Fibroblast of villous mesenchyme (primary cell): Measurements from ENCODE around the gene C5orf47. TPM values are rescaled to one million over a fixed set of nuclear protein-coding genes. Genes with fewer than 3 reads are reported as not detected.

Experiments used
- DNase-seq: peaks from one replicate; pipeline ENCODE4 v3.0.0-alpha.2; 2010; ENCODE audit warnings: low read depth
- H3K4me3 ChIP-seq: 2 replicates; pipeline ENCODE4 v1.5.1; 2011; ENCODE audit warnings: low read depth, mild to moderate bottlenecking, low read length
- total RNA-seq: library from RNA; depleted of rRNA; stranded (reverse); fragments of >200 nt; gene quantifications from 2 replicates; pipeline ENCODE4 v1.2.3, GENCODE V29; 2012
- TF ChIP-seq, protein P1 (sequence below): IDR thresholded peaks from 2 replicates; pipeline ENCODE4 v1.5.1; 2012; ENCODE audit warnings: low read depth, mild to moderate bottlenecking, low read length; ENCODE audit not compliant: insufficient read depth

C5orf47 gene
- total RNA-seq, 1 donor, result not detected

- no peak overlapping the region for H3K4me3 ChIP-seq
- no peak for DNase-seq
- TF ChIP-seq, protein P1, sequence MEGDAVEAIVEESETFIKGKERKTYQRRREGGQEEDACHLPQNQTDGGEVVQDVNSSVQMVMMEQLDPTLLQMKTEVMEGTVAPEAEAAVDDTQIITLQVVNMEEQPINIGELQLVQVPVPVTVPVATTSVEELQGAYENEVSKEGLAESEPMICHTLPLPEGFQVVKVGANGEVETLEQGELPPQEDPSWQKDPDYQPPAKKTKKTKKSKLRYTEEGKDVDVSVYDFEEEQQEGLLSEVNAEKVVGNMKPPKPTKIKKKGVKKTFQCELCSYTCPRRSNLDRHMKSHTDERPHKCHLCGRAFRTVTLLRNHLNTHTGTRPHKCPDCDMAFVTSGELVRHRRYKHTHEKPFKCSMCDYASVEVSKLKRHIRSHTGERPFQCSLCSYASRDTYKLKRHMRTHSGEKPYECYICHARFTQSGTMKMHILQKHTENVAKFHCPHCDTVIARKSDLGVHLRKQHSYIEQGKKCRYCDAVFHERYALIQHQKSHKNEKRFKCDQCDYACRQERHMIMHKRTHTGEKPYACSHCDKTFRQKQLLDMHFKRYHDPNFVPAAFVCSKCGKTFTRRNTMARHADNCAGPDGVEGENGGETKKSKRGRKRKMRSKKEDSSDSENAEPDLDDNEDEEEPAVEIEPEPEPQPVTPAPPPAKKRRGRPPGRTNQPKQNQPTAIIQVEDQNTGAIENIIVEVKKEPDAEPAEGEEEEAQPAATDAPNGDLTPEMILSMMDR, result no peak
These were observed 42.6 kb upstream of the C5orf47 start for GRCh38 chr5:173946323-173946722.

GRCh38 chr5:173950829-173951228 is 38.1 kb upstream of the C5orf47 start:
- peak; percentile 87 for DNase-seq
- TF ChIP-seq, protein P1, result no peak
- H3K4me3 ChIP-seq, result no peak overlapping the region

GRCh38 chr5:173953528-173954090 is 35.4 kb upstream of the C5orf47 start:
- H3K4me3 ChIP-seq, result no peak overlapping the region
- TF ChIP-seq, protein P1, result no peak
- DNase-seq, result peak; percentile 75

- DNase-seq, result peak; percentile 95
- TF ChIP-seq, protein P1, result no peak
- H3K4me3 ChIP-seq, result no peak overlapping the region
These were observed 34.1 kb upstream of the C5orf47 start for GRCh38 chr5:173954671-173955521.

DNA sequence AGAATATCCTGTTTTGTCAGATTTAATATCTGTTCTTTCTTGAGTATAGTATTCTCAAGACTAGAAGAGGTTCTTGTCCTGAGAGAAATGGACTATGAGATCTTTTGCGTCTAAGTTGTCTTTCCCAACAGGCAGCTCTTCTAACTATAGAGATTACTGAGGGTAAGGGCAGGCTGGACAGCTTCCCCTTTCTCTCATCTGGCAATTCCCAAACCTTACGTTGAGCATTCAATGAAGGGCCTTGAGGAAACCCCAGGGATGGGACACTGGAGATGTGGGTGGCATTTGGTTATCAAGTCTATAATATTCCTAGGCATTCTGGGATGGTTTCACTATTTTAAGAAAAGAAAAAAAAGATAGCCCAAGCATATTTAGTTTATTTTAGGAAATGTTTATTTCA is 28.0 kb upstream of the C5orf47 start:
- TF ChIP-seq, protein P1, result no peak
- DNase-seq, result no peak

DNA sequence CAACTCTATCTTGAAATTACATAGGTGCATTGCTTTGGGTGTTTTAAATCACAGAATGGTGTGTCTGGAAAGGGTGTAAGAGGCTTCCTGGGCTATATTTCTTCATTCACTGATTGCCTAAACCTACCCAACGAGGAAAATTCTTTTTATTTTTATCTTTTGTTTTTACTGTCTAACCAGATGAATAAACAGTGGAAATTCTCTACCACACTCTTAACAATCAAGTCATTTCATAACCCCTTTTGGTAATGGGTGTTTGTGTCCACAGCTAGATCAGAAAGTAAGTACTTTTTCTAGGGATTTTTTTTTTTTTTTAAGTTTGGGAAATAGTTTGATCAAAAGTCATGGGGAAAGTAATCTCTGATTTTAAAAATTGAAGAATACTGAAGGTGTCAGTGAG is 27.6 kb upstream of the C5orf47 start:
- TF ChIP-seq, protein P1, result no peak
- peak; percentile 20 for DNase-seq

More for the DNA sequence above, 28.0 kb upstream of the C5orf47 start:
- H3K4me3 ChIP-seq, result no peak overlapping the region

More for the DNA sequence above, 27.6 kb upstream of the C5orf47 start:
- no peak overlapping the region for H3K4me3 ChIP-seq
